ENCODE measurements around the gene CDH4.

- TF ChIP-seq EZH2phosphoT487 (IDR thresholded peaks at IDR 0.05) (no peak), EZH2 (IDR thresholded peaks at IDR 0.05) (no peak)
- TF ChIP-seq, protein P1, sequence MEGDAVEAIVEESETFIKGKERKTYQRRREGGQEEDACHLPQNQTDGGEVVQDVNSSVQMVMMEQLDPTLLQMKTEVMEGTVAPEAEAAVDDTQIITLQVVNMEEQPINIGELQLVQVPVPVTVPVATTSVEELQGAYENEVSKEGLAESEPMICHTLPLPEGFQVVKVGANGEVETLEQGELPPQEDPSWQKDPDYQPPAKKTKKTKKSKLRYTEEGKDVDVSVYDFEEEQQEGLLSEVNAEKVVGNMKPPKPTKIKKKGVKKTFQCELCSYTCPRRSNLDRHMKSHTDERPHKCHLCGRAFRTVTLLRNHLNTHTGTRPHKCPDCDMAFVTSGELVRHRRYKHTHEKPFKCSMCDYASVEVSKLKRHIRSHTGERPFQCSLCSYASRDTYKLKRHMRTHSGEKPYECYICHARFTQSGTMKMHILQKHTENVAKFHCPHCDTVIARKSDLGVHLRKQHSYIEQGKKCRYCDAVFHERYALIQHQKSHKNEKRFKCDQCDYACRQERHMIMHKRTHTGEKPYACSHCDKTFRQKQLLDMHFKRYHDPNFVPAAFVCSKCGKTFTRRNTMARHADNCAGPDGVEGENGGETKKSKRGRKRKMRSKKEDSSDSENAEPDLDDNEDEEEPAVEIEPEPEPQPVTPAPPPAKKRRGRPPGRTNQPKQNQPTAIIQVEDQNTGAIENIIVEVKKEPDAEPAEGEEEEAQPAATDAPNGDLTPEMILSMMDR (IDR thresholded peaks at IDR 0.05), result no peak
Measured at GRCh38 chr20:61598586-61598985, 346.5 kb downstream of the CDH4 start.

Data from neural progenitor cell (in vitro differentiated cells).